ENCODE measurements around the gene GBP2.
"Not testable (repeated sequence)": the region's sequence is repeated elsewhere in the genome, so short reads cannot be mapped to it uniquely, and the experiment has no call there.

GBP2 gene

GRCh38 chr1:89089962-89090361 is 36.0 kb downstream of the GBP2 start:
- TF ChIP-seq, protein P1, sequence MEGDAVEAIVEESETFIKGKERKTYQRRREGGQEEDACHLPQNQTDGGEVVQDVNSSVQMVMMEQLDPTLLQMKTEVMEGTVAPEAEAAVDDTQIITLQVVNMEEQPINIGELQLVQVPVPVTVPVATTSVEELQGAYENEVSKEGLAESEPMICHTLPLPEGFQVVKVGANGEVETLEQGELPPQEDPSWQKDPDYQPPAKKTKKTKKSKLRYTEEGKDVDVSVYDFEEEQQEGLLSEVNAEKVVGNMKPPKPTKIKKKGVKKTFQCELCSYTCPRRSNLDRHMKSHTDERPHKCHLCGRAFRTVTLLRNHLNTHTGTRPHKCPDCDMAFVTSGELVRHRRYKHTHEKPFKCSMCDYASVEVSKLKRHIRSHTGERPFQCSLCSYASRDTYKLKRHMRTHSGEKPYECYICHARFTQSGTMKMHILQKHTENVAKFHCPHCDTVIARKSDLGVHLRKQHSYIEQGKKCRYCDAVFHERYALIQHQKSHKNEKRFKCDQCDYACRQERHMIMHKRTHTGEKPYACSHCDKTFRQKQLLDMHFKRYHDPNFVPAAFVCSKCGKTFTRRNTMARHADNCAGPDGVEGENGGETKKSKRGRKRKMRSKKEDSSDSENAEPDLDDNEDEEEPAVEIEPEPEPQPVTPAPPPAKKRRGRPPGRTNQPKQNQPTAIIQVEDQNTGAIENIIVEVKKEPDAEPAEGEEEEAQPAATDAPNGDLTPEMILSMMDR (IDR thresholded peaks at IDR 0.05; ENCODE audit: insufficient read depth, low read depth, low read length, missing control alignments): no peak
- H3K4me3 ChIP-seq (ENCODE audit: low read depth, low read length): no peak overlapping the region
- DNase-seq (ENCODE audit: low read depth): no peak

DNA sequence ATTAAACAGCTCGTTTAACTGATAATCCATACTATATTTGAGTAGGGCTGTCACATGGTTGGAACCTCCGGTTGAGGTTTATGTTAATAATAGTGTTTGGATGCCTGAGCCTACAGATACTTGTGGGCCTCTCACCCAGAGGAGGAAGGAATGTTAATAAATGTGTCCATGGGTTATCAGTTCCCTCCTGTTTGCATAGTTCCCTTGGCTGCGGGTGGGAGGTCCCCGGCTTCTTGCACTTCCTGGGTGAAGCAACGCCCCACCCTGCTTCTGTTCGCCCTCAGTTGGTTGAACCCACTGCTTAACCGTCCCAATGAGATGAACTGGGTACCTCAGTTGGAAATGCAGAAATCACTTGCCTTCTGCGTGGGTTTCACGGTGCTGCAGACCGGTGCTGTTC is 37.3 kb downstream of the GBP2 start:
- DNase-seq (ENCODE audit: low read depth): no peak
- H3K4me3 ChIP-seq (ENCODE audit: low read depth, low read length): no peak overlapping the region
- TF ChIP-seq, protein P1 (IDR thresholded peaks at IDR 0.05; ENCODE audit: insufficient read depth, low read depth, low read length, missing control alignments): no peak

- TF ChIP-seq, protein P1 (IDR thresholded peaks at IDR 0.05; ENCODE audit: insufficient read depth, low read depth, low read length, missing control alignments): no peak
- no peak overlapping the region for H3K4me3 ChIP-seq (ENCODE audit: low read depth, low read length)
- no peak for DNase-seq (ENCODE audit: low read depth)
Measured at GRCh38 chr1:89087241-89087640, 38.7 kb downstream of the GBP2 start.

DNA sequence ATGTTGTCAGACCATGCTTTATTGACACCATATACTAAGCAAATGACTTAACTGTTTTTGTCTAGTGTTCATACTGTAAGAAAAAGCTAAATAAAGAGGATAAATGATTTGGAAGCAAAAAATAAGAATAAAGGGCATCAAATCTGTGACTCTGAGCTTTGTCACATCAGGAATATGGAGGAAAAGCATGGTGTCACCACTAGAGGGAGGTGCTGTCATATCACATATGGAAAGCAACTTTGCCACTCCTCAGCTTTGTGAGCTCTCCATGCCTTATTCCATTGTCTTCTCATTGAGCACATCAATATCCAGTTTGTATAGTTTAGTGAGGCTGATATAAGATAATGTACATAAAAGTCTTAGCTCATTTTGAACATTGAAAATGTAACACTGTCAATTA is 40.1 kb downstream of the GBP2 start:
- TF ChIP-seq, protein P1 (IDR thresholded peaks at IDR 0.05; ENCODE audit: insufficient read depth, low read depth, low read length, missing control alignments): peak; percentile 58
- DNase-seq (ENCODE audit: low read depth): peak; percentile 57
- no peak overlapping the region for H3K4me3 ChIP-seq (ENCODE audit: low read depth, low read length)

GRCh38 chr1:89081005-89081404 is 44.9 kb downstream of the GBP2 start:
- no peak overlapping the region for H3K4me3 ChIP-seq (ENCODE audit: low read depth, low read length)
- peak; percentile 71 for DNase-seq (ENCODE audit: low read depth)
- TF ChIP-seq, protein P1 (IDR thresholded peaks at IDR 0.05; ENCODE audit: insufficient read depth, low read depth, low read length, missing control alignments): no peak

DNA sequence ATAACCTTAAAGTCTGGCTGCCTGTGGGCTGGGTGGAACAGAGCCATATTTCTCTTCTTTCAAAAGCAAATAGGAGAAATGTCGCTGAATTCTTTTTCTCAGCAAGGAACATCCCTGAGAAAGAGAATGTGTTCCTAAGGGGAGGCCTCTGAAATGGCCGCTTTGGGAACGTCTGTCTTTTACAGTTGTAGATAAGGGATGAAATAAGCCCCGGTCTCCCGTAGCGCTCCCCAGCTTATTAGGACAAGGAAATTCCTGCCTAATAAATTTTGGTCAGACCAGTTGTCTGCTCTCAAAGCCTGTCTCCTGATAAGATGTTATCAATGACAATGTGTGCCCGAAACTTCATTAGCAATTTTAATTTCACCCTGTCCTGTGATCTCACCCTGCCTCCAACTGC is 45.8 kb downstream of the GBP2 start:
- DNase-seq (ENCODE audit: low read depth): not testable (repeated sequence)

GRCh38 chr1:89072466-89073065 is 53.3 kb downstream of the GBP2 start:
- not testable (repeated sequence) for DNase-seq (ENCODE audit: low read depth); H3K4me3 ChIP-seq (ENCODE audit: low read depth, low read length)

More for the DNA sequence above, 45.8 kb downstream of the GBP2 start:
- not testable (repeated sequence) for H3K4me3 ChIP-seq (ENCODE audit: low read depth, low read length)

- TF ChIP-seq, protein P1 (IDR thresholded peaks at IDR 0.05; ENCODE audit: insufficient read depth, low read depth, low read length, missing control alignments): no peak
- H3K4me3 ChIP-seq (ENCODE audit: low read depth, low read length): no peak overlapping the region
- no peak for DNase-seq (ENCODE audit: low read depth)
Measured at GRCh38 chr1:89070509-89070908, 55.4 kb downstream of the GBP2 start.

Measured in GM12865 (cell line).